Ovary (tissue), 3 donors: ENCODE results near the gene CARMIL3.

Experiments used
- POLR2A ChIP-seq: fragments of 450-650 bp; IDR thresholded peaks from one replicate; pipeline ENCODE4 v1.6.1; 2017; ENCODE audit warnings: antibody characterized with exemption, mild to moderate bottlenecking, moderate library complexity
- TF ChIP-seq, protein P1 (sequence below), 3 donors: fragments of 450-650 bp in 2 of 3; fragments of 200-600 bp in 1 of 3; IDR thresholded peaks; one replicate each; pipeline versions ENCODE4 v1.5.1 to v1.8.0; 2016 to 2022; ENCODE audit warnings: antibody characterized with exemption in 3 of 3, mild to moderate bottlenecking in 1 of 3
- donor health status: DM: no; HTN: no; CAD: no.

DNA sequence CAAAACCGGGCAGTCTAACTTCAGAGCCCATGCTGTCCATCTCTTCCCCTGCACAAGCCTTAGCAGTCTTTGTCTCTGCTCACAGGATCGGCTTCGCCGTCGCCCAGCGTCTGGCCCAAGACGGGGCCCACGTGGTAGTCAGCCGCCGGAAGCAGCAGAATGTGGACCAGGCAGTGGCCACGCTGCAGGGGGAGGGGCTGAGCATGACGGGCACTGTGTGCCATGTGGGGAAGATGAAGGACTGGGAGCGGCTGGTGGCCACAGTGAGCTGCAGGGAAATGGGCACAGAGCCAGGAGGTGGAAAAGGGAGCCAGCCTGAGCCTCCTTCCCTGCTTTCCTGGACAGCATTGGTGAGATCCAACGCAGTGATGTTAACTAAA is 14.2 kb upstream of the CARMIL3 start:
- no peak for TF ChIP-seq POLR2A
- TF ChIP-seq, protein P1, sequence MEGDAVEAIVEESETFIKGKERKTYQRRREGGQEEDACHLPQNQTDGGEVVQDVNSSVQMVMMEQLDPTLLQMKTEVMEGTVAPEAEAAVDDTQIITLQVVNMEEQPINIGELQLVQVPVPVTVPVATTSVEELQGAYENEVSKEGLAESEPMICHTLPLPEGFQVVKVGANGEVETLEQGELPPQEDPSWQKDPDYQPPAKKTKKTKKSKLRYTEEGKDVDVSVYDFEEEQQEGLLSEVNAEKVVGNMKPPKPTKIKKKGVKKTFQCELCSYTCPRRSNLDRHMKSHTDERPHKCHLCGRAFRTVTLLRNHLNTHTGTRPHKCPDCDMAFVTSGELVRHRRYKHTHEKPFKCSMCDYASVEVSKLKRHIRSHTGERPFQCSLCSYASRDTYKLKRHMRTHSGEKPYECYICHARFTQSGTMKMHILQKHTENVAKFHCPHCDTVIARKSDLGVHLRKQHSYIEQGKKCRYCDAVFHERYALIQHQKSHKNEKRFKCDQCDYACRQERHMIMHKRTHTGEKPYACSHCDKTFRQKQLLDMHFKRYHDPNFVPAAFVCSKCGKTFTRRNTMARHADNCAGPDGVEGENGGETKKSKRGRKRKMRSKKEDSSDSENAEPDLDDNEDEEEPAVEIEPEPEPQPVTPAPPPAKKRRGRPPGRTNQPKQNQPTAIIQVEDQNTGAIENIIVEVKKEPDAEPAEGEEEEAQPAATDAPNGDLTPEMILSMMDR (IDR thresholded peaks at IDR 0.05), result no peak
